GM19467 (cell line): ENCODE data around the gene UTP25.
"Not testable (repeated sequence)": the region's sequence is repeated elsewhere in the genome, so short reads cannot be mapped to it uniquely, and the experiment has no call there.

Experiments used
- ATAC-seq: cut with Tn5 transposase; IDR thresholded peaks from one replicate; pipeline ENCODE4 v1.9.1; 2021; ENCODE audit warnings: mild to moderate bottlenecking, moderate library complexity; ENCODE audit not compliant: unreplicated experiment

The UTP25 gene

DNA sequence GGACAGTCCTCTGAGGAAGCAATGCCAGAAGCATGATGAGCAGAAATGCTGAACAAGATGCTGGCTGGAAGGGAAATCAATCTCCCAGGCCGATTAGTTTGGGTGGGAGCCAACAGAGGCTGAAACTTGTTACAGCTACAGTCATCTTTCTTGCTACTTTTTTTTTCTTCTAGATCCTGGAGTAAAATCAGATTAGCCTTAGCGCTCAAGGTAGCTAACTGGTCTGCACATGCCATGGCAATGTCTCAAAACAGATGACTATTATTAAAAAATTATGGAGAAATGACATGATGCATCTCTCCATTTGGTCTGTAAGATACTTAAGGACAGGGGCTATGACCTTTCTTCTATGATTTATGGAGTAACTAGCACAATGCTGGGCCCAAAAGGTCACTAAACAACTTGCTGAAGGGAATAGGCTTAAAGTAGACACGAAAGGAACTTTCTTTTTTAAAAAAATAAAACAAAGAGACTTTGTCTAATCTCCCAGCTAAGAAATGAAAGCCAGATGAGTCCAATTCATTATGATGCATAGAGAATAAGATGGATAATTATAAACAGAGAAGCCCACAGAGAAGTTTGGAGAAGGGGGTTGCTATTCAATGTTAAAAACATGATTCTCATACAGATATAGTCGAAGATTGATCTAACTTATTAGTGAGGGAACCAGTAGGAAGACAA is 42.5 kb downstream of the UTP25 start:
- ATAC-seq = no peak

DNA sequence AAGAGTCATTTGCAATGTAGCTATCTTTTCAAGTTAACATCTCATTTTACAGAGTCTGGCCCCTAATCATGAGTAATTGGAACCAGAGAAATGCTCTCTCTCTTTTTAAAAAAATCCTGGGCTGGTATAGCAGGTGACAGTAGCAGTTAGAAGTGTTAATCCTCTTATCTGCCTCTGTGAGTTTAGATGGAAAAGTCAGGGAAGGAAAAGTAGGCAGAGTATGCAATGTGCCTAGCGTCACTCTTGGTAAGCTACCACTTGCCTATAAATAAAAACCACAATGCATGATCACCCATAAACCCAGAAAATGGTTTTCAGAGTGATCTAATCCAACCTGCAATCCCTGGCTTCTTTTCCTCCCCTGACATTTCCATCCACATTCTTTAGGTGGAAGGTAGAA is 43.2 kb downstream of the UTP25 start:
- ATAC-seq = no peak

DNA sequence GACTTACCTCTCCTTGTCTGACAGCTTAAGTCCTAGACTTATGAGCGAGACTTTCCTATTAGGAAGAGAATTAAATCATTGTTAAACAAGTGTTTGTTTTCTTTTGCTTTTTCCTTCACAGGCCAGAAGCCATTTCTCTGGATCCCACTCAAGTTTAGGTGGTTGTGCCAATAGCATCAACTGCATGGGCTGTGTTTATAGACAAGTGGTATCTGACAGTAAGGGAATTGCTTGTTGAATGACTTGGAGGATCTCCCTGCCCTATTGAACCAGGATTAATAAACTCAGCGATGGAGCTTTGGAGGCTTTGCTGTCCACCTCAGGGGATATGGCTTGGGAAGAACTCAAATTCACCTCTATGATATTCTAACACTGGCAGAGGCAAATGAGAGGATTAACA is 43.7 kb downstream of the UTP25 start:
- ATAC-seq = no peak

DNA sequence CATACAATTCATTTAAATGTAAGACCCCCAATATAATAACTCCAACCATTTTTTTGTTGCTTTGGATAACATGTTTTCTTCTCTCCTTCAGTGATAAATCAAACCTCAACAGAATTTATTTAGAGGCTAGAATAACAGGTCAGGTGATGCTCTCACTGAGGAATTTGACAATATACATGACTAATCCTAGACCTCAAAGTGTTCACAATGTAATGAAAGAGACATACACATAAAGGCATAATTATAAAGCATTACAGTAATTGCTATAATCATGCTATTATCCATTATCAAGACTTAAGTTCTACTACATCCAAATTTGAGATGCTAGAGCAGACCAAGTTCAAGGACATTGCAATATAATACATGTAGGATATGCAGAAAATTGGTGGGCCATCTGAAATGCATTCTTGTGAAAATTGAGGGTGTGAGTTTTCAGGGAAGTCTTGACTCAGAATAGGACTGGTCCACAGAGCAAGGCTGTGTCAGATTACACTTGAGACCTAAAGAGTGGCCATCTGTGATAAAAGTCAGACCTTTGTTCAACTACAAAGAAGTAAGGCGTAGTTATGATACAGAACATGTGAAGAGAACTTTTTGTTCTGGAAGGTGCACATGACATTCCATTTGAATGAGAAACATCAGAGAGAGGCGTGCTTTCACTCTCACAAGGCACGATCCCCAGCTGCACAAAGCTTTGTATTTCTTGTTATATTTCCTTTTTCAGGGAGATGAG is 45.5 kb downstream of the UTP25 start:
- no peak for ATAC-seq

DNA sequence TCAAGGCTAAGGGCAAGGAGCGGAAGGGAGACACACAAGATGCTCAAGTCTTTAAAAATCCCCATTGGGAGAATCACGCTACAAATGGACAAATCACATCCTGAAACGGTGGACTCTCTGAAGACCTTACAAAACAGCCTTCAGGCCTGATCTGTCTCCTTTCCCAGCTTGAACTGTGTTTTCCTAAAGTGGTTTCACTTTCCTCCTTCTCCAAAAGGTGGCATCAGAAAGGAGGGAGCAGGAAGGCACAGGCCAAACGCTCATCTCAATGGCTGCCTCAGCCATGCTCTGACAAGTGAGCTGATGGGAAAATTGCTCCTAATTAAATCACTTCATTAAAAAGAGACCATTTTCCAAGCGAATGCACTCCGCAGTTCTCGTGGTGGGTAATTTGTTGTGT is 47.7 kb downstream of the UTP25 start:
- ATAC-seq = no peak

DNA sequence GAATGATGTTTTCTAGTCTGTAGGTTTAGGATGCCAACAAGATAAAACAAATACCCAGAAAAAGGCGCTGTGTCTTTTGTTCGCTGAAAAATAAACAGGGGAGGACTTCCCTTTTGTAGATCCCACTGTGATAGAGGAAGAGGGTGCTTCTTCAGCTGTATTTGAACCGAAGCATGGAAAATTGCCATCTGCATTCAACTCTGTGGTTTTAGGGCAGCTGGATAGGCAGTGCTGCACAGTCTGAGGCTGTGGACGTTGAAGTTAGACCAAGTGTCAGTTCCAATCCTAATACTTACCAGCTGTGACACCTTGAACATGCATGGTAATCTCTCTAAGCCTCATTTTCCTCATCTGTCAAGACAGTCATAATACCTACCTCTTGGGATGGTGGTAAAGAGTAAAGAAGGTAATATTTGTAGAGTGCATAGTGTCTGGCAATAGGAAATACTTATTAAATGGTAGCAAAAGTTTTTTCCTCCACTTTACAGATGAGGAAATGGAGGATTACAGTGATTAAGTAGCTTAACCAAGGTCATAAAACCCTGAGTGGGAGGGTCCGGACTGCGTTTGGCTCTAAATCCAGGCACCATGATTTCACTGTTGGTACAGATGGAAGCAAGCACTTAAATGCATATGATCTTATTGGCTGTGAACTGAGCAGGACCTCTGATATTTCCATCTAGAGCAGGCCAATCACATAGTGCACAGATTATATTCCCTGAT is 48.5 kb downstream of the UTP25 start:
- ATAC-seq = no peak

DNA sequence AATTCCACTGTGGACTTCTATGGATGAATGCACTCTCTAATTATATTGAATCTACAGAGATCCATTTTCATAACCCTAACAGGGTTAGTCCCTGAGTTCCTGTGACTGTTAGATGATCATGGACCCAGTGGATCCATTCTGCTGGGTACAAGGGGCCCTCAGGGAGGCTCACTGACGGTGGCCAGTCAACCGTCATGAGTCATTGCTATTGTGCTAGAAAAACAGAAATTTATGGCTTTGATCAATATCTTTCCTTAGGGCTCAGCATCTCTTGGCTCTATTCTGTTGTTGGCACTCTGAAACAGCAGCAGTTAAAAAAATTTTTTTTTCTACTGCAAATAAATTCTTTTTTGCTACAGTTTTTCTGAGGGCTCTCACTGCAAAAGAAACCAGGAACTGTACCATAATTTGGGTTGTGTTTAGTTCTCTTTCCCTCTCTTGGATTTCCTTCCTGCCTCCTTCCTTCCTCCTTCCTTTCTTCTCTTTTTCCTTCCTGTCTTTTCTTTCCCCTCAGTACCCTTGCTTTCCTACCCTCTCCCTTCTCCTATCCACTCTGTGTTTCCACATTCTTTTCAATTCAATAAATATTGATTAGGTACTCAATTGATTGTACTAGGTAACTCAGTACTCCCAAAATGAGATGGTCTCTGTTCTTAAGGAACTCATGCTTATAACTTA is 49.5 kb downstream of the UTP25 start:
- no peak for ATAC-seq

DNA sequence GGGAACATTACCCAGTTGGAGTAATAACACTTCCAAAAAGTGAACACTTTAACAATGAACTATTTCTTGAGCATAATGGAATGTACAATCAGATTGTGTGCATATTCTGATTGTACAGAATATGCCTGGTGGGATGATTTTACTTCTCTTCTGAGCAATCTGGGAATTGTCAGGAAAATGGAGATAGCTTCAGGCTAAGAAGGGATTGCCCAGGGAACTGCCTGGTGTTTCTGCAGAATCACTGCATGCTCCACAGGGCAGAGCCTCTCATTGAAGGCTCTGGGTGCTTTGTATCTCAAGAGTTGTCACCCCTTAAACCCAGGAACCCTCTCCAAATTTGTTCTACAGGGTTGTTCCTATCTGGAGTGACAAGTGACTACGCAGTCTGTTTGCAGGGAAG is 51.2 kb downstream of the UTP25 start:
- no peak for ATAC-seq

DNA sequence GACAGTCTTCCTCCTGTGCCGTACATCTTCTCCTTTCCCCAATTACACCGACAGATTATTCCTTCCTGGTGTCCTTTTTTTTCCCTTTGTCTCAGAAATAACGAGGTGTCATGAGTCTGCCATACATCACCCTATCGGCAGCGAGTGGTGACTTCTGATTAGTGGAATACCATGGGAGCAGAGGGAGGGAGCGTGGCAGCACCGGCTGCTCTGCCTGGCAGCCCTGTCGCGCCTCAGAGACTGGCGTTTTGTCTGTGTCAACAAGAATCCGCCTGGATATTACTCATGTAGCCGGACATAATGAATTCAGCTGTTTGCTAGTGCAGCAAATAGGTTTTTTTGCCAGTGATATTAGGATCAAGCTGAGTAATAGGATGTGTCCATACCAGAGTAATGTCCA is 51.8 kb downstream of the UTP25 start:
- ATAC-seq = no peak

DNA sequence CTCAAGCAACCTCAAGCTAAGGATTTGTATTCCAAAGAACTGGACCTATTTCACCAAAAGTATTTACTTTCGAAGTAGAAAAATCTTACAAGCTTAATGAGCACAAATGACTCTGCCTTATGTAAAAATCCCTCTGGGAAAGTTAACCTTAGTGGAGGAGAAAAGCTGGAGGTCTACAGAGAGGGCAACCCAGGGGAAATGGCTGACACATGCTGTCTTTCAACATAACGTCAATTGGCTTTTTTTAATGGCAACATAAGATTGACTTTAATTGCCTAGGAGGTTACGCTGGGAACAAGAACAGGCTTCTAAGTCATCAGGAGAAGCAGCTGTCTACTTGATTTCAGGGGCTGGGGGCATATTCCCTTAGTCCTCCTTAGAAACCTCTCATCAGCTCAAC is 52.3 kb downstream of the UTP25 start:
- ATAC-seq = no peak

DNA sequence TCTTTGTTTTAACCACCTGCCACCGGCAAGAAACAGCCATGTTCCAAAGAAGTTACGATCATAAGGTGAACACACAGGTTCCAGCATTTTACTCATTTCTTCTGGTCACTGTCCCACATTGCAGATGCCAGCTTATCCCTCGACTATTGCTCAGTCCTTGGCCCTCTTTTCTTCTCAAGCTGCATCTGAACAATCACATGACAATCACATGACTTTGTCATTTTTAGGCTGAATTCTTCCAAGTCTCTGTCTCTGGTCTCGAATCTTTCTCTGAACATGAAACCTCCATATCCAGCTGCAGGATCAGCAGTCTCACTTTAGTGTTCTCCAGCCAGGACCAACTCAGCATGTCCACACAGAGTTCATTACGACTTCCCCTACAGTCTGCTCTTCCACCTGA is 53.8 kb downstream of the UTP25 start:
- no peak for ATAC-seq

DNA sequence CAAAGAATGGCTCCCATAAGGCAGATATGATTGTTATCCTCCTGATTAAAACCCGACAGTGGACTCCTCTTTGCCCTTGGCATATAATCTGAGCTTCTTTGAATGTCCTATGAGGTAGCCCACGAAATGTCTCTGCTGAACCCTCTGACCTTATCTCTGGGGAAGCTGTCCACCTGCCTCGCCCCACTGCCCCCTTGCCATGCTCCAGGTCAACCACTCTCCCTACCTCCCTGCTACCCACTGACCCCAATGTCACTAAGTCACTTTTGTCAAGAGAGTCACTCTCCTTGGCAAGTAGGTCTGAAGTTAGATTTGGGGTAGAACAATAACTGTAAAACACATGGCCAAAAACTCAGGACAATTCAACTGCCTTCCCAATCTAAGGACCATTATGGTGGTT is 54.5 kb downstream of the UTP25 start:
- no peak for ATAC-seq

DNA sequence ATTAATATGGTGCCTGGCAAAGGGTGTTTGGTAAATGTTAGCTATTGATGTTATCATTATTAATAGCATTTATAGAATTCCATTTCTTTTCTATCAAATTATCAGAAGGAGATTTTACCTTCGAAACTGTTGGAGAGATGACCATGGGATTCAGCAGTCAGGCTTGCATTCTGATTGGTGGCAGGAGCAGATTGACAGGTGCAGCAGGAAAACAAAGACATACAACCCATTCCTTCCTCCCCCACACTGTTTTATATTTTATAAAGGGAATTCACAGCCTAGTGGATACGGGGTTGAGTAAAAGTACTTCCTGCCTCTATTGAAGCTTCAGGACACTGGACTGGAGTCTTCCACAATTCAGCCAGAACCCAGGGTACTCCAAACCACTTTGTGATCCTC is 55.2 kb downstream of the UTP25 start:
- ATAC-seq = no peak

DNA sequence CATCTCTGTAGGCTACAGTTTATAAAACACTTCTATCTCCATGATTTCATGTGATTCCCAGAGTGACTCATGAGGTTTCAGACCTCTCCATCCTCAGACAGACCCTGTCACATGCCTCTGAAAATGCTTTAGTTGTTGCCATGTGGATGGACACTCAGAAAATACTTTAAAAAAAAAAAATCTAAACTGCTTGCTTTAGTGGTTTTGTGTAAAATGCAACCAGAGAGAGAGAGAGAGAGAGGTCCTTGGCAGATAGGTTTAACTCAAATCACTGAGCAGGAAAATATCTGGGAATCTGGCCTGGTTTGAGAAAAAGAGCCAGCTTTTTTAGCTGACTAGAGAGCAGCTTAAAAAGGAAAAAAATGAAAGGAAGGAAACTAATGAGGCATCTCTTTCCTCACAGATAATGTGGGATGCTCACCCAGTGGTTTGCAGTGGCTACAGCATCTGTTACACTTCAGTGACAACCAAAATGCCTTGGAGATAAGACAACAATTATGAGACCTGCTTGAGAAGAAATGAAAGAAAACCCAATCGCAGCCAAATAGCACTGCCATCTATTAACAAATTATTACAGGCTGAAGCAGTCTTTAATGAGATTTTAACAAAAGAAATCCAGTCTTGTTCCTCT is 55.7 kb downstream of the UTP25 start:
- ATAC-seq = no peak

DNA sequence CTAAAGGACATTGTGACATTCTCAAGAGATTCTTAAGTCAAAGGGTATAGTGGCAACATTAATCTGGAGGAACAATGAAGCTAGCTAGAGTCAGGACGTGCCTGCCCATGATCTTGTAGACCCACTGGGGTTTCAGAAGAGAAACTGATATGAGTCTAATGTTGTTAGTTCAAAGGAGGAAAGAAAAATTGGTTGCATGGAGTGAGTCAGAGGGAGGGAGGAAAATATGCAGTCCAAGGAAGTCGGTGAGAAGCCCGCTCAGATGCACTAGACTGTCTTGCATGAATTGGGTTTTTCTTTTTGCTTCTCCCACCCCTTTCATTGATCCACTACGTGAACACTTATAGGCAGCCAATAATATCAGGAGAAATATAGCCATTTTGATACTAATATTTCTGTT is 56.5 kb downstream of the UTP25 start:
- ATAC-seq = no peak

DNA sequence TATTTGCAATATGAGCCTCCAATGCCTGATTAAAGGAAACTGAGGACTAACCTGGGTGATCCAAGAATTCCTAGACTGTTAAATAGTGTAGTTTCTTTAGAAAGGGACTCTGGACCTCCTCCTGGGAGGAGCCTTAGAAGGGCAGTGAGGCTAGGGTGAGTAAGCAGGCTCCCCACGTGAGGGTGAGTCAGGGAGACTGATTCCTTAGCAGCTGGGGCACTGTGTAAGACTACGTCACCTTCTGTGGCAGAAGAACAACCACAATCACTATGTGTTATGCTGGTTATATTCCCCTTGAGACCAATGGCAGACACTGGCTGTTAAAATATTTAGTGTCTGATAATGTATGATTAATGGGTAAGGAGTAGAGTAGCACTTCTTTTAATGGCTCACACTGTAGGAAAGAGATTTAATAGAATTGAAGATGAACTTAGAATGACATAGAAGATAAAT is 56.9 kb downstream of the UTP25 start:
- no peak for ATAC-seq

DNA sequence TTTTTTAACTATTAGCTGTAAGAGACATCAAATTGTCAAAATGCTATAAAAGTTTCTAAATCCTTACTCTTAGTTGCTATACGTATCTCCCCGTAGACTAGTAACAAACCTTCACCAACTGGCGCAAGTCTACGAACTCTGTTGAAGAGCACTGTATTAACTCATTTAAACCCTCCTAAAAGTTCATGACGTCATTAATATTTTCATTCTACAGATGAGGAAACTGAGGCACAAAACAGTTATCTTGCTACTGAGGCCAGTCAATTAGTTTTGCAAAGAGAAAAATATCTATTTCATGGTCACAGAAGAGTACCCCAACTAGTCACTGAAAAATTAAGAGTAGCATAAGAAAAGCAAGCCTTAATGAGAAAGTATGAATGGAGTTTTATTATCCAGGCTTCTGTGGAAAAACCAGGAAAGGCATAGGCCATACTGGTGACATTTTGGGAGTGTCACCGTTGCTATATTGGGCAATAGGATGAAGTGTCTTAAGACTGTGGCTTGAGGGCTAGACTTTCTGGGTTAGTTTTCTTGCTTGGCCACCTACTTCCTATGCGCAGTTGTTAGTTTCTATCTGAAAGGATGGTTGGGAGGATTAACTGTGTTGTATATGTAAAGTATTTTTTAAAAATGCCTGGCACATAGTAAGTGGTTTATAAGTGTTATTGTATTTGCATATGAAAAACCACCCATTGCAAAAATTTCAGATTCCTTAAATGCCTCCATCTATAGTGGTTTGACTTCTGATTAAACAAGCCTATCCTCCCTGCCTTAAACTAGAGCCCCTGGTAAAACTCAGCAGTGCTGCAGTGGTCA is 57.8 kb downstream of the UTP25 start:
- ATAC-seq = no peak

DNA sequence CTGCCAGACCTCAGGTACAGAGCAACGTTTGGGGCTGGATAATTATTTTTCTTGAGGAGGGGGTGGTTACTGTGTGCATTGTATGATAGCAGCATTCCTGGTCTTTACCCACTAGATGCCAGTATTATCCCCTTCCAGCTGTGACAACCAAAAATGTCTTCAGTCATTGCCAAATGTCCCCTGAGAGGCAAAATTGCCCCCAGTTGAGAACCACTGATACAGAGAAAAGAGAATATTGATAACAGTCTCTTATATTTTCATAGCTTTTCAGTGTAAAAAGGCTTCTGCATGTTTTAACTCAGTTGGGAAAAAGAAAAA is 58.4 kb downstream of the UTP25 start:
- no peak for ATAC-seq

DNA sequence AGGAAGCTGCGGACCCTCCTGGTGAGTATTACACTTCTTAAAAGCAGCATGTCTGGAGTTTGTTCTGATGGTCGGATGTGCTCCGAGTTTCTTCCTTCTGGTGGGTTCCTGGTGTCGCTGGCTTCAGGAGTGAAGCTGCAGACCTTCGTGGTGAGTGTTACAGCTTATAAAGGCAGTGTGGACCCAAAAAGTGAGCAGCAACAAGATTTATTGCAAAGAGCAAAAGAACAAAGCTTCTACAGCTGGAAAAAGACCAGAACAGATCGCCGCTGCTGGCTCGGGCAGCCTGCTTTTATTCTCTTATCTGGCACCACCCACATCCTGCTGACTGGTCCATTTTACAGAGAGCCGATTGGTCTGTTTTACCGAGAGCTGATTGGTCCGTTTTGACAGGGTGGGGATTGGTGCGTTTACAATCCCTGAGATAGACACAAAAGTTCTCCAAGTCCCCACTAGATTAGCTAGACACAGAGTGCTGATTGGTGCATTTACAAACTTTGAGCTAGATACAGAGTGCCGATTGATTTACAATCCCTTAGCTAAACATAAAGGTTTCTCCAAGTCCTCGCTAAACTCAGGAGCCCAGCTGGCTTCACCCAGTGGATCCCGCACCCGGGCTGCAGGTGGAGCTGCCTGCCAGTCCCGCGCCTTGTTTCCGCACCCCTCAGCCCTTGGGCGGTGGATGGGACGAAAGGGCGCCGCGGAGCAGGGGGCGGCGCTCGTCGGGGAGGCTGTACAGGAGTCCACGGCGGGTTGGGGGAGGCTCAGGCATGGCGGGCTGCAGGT is 60.7 kb downstream of the UTP25 start:
- not testable (repeated sequence) for ATAC-seq

DNA sequence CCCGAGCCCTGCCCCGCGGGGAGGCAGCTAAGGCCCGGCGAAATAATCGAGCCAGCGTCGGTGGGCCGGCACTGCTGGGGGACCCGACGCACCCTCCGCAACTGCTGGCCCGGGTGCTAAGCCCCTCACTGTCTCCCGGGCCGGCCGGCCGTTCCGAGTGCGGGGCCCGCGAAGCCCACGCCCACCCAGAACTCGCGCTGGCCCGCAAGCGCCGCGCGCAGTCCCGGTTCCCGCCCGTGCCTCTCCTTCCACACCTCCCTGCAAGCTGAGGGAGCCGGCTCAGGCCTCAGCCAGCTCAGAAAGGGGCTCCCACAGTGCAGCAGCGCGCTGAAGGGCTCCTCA is 61.3 kb downstream of the UTP25 start:
- ATAC-seq = no peak
